A549 (cell line): ENCODE data around the gene TUBG2. TPM values are rescaled to one million over a fixed set of nuclear protein-coding genes. Genes with fewer than 3 reads are reported as not detected.

ENCODE experiments used
- ATAC-seq, 2 experiments: fragments of 200-7000 bp in 1 of 2; fragments of >200 bp in 1 of 2; cut with Nextera tagmentation in 1 of 2; cut with Tn5 transposase in 1 of 2; 3 replicates each; pipeline versions ENCODE4 v1.8.0 to v1.9.1; 2018 to 2020; ENCODE audit warnings: mild to moderate bottlenecking in 1 of 2, moderate library complexity in 1 of 2
- CTCF ChIA-PET: fragments of 300-600 bp; sonication (Branson Sonifier 250); formaldehyde crosslinking; extraction: SDS; loops from one replicate; lab custom pipeline; 2021; ENCODE audit warnings: antibody characterized with exemption, inconsistent platforms; lab: Yijun Ruan, JAX
- POLR2A ChIA-PET: fragments of 350-600 bp; formaldehyde crosslinking; extraction: SDS; loops from one replicate; lab custom pipeline; 2021; ENCODE audit warnings: antibody characterized with exemption, inconsistent platforms; lab: Yijun Ruan, JAX
- DNase-seq, 2 experiments: peaks; one replicate each; pipeline versions ENCODE4 v3.0.0 to v3.0.0-alpha.2; 2011 to 2016; ENCODE audit warnings: low read depth in 1 of 2, low spot score in 1 of 2
- FAIRE-seq: peaks from 2 replicates; lab custom pipeline; 2011; peaks lifted over from hg19 to GRCh38; lab: Jason Lieb, UNC
- H3K27ac ChIP-seq, 2 experiments: fragments of >200 bp; sonication (Bioruptor Twin); formaldehyde crosslinking; 3 replicates each; pipeline ENCODE4 v1.5.1; 2016 to 2017
- H3K4me1 ChIP-seq: fragments of >200 bp; sonication (Bioruptor Twin); formaldehyde crosslinking; 3 replicates; pipeline ENCODE4 v1.6.1; 2016
- H3K4me2 ChIP-seq: fragments of >200 bp; sonication (Bioruptor Twin); formaldehyde crosslinking; 3 replicates; pipeline ENCODE4 v1.6.1; 2016
- H3K4me3 ChIP-seq: fragments of >200 bp; sonication (Bioruptor Twin); formaldehyde crosslinking; 3 replicates; pipeline ENCODE4 v1.5.1; 2016
- H3K9me3 ChIP-seq: fragments of >200 bp; sonication (Bioruptor Twin); formaldehyde crosslinking; 3 replicates; pipeline ENCODE4 v1.6.1; 2016
- BHLHE40 ChIP-seq: IDR thresholded peaks from 2 replicates; pipeline ENCODE4 v1.6.1; 2012; ENCODE audit warnings: low read depth, low read length, inconsistent platforms
- CBX8 ChIP-seq: fragments of 200-600 bp; sonication (generic); IDR thresholded peaks from 2 replicates; pipeline ENCODE4 v1.6.1; 2016
- CEBPB ChIP-seq, 2 experiments: fragments of >200 bp in 1 of 2; sonication (Bioruptor Twin) in 1 of 2; formaldehyde crosslinking in 1 of 2; IDR thresholded peaks; 2 replicates each; pipeline ENCODE4 v1.6.1; 2012 to 2016
- CHD4 ChIP-seq: fragments of 200-600 bp; sonication (generic); IDR thresholded peaks from 2 replicates; pipeline ENCODE4 v1.6.1; 2016; ENCODE audit warnings: antibody characterized with exemption, mild to moderate bottlenecking, borderline replicate concordance
- EHMT2 ChIP-seq: fragments of 200-600 bp; sonication (generic); IDR thresholded peaks from 2 replicates; pipeline ENCODE4 v1.6.1; 2016; ENCODE audit warnings: antibody characterized with exemption, low read depth, mild to moderate bottlenecking, moderate library complexity
- EP300 ChIP-seq, 2 experiments: fragments of >200 bp; sonication (Bioruptor Twin); formaldehyde crosslinking; IDR thresholded peaks; 2 replicates in 1 of 2; 3 replicates in 1 of 2; pipeline ENCODE4 v1.6.1; 2016 to 2017
- FOSL2 ChIP-seq, 2 experiments: fragments of 450-650 bp in 1 of 2; fragments of >200 bp in 1 of 2; sonication (Bioruptor Twin) in 1 of 2; formaldehyde crosslinking; IDR thresholded peaks; 2 replicates each; pipeline versions ENCODE4 v1.5.0 to v1.6.1; 2016 to 2020; ENCODE audit warnings: mild to moderate bottlenecking in 1 of 2, moderate library complexity in 1 of 2
- FOXS1 ChIP-seq: fragments of 250-450 bp; sonication (Bioruptor Pico); IDR thresholded peaks from 2 replicates; pipeline ENCODE4 v1.5.0; 2020; ENCODE audit warnings: mild to moderate bottlenecking, moderate library complexity
- HDAC2 ChIP-seq: fragments of 200-600 bp; sonication (generic); IDR thresholded peaks from 2 replicates; pipeline ENCODE4 v1.6.1; 2016
- HEYL ChIP-seq: fragments of 250-450 bp; sonication (Bioruptor Pico); IDR thresholded peaks from 2 replicates; pipeline ENCODE4 v1.8.0; 2021; ENCODE audit warnings: mild to moderate bottlenecking, moderate library complexity
- HOXB13 ChIP-seq: fragments of 250-450 bp; sonication (Bioruptor Pico); IDR thresholded peaks from 2 replicates; pipeline ENCODE4 v1.5.0; 2020; ENCODE audit warnings: low read depth, mild to moderate bottlenecking, moderate library complexity
- HOXB5 ChIP-seq: fragments of 250-450 bp; sonication (Bioruptor Pico); IDR thresholded peaks from 2 replicates; pipeline ENCODE4 v1.5.0; 2020; ENCODE audit warnings: mild to moderate bottlenecking, moderate library complexity
- JUN ChIP-seq, 2 experiments: fragments of >200 bp; sonication (Bioruptor Twin); formaldehyde crosslinking; IDR thresholded peaks; 2 replicates in 1 of 2; 3 replicates in 1 of 2; pipeline ENCODE4 v1.6.1; 2016 to 2017
- MAFK ChIP-seq: fragments of 450-650 bp; IDR thresholded peaks from 2 replicates; pipeline ENCODE4 v1.6.1; 2014; ENCODE audit not compliant: partially characterized antibody
- MYC ChIP-seq: IDR thresholded peaks from 2 replicates; pipeline ENCODE4 v1.6.1; 2012; ENCODE audit warnings: mild to moderate bottlenecking, inconsistent platforms, low read length, improper control_type of control experiment, borderline replicate concordance
- NR3C1 ChIP-seq: fragments of >200 bp; sonication (Bioruptor Twin); formaldehyde crosslinking; IDR thresholded peaks from 3 replicates; pipeline ENCODE4 v1.6.1; 2017
- POLR2A ChIP-seq: IDR thresholded peaks from 2 replicates; pipeline ENCODE4 v1.6.1; 2012; ENCODE audit warnings: mild to moderate bottlenecking, low read length
- RAD21 ChIP-seq, 2 experiments: fragments of >200 bp in 1 of 2; sonication (Bioruptor Twin) in 1 of 2; formaldehyde crosslinking in 1 of 2; IDR thresholded peaks in 1 of 2; conservative IDR thresholded peaks in 1 of 2; 2 replicates in 1 of 2; 3 replicates in 1 of 2; pipeline ENCODE4 v1.6.1; 2012 to 2018; ENCODE audit warnings: inconsistent platforms in 1 of 2
- RCOR1 ChIP-seq: fragments of 150-350 bp; IDR thresholded peaks from 2 replicates; pipeline ENCODE4 v1.6.1; 2014; ENCODE audit warnings: antibody characterized with exemption, low read length, low read depth
- RFX5 ChIP-seq: fragments of 450-650 bp; IDR thresholded peaks from 2 replicates; pipeline ENCODE4 v1.7.1; 2014; ENCODE audit warnings: antibody characterized with exemption, mild to moderate bottlenecking, moderate library complexity
- TFCP2L1 ChIP-seq: fragments of 250-450 bp; sonication (Bioruptor Pico); IDR thresholded peaks from 2 replicates; pipeline ENCODE4 v1.5.0; 2021; ENCODE audit warnings: mild to moderate bottlenecking
- ZC3H11A ChIP-seq: fragments of 450-650 bp; IDR thresholded peaks from 2 replicates; pipeline ENCODE4 v1.6.1; 2014; ENCODE audit warnings: antibody characterized with exemption, mild to moderate bottlenecking
- WGBS: methylation state at CpG from one replicate; pipeline ENCODE4 v1.1.6; 2017; ENCODE audit errors: missing lambda C conversion rate; 5-methylcytosine and 5-hydroxymethylcytosine counted together
- polyA plus RNA-seq, 4 experiments: library from polyadenylated mRNA; depleted of rRNA in 3 of 4; stranded (reverse); fragments of >200 nt; fragmentation: RNase III in 1 of 4; extraction: RNeasy Plus Mini Kit Qiagen cat#74134 plus additional on column Dnase treatment in 1 of 4; gene quantifications; 2 replicates in 3 of 4; 3 replicates in 1 of 4; pipeline ENCODE4 v1.2.3, GENCODE V29; 2011 to 2017
- TF ChIP-seq, protein P1 (sequence below): fragments of >200 bp; sonication (Bioruptor Twin); formaldehyde crosslinking; IDR thresholded peaks from 2 replicates; pipeline ENCODE4 v1.6.1; 2016
- TF ChIP-seq, protein P2 (sequence below): fragments of 250-450 bp; sonication (Bioruptor Pico); IDR thresholded peaks from 2 replicates; pipeline ENCODE4 v1.5.0; 2020; ENCODE audit warnings: low read depth, mild to moderate bottlenecking, moderate library complexity
- TF ChIP-seq, protein P3 (sequence below): IDR thresholded peaks from 2 replicates; pipeline ENCODE4 v1.6.1; 2012
- TF ChIP-seq, protein P4 (sequence below): fragments of >200 bp; sonication (Bioruptor Twin); formaldehyde crosslinking; IDR thresholded peaks from 3 replicates; pipeline ENCODE4 v1.6.1; 2016
- TF ChIP-seq, protein P5 (sequence below): fragments of >200 bp; sonication (Bioruptor Twin); formaldehyde crosslinking; IDR thresholded peaks from 3 replicates; pipeline ENCODE4 v1.5.1; 2016

TUBG2 gene
- polyA plus RNA-seq, 2 of the 4 experiments (the other 2 are of a cell fraction) = 14.9 to 30.6 TPM

DNA sequence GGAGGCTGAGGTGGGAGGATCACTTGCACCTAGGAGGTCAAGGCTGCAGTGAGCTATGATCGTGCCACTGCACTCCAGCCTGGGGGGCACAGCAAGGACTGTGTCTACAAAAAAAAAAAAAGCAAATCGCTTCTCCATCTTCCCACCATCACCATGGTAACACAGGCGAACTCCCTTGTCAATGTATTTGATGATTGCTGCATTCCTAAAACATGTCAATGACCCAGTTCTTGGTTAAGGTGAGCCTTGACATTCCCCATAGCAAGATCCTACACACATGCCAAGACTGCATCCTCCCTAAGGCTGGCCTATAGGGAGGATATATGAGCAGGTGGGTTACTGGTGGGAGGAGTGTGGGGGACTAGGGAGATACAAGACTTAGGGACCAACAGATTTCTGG lies 35.4 kb downstream of the TUBG2 start:
- DNase-seq (no peak), FAIRE-seq (no peak), ATAC-seq (no peak)
- ChIA-PET CTCF (interaction anchor here (3.2 kb wide), 1 partner anchor 117 kb away, joined by 11 read pairs; the partner anchor contains the start of gene PSMC3IP), POLR2A (no interaction called here)
- WGBS = 80% methylated on average over 3 of the region's 3 CpGs
- Histone ChIP-seq H3K27ac (no peak overlapping the region), H3K4me3 (no peak overlapping the region), H3K4me2 (no peak overlapping the region), H3K9me3 (no peaks in the 10 kb centered on the region), H3K4me1 (peaks cover 6% of the 10 kb centered on the region; the same call in 2 of the 3 replicates)
- TF ChIP-seq RAD21 (conservative IDR thresholded peaks at IDR 0.05 in 1 of 2, IDR thresholded peaks at IDR 0.05 in 1 of 2) (no peak), JUN (IDR thresholded peaks at IDR 0.05) (no peak), FOXS1 (CRISPR knock-in tag) (no peak), MYC (no peak), ZC3H11A (no peak), NR3C1 (no peak), FOSL2 (IDR thresholded peaks at IDR 0.05) (no peak), FOSL2 (CRISPR knock-in tag; IDR thresholded peaks at IDR 0.05) (no peak), HDAC2 (no peak)
- TF ChIP-seq, protein P1, sequence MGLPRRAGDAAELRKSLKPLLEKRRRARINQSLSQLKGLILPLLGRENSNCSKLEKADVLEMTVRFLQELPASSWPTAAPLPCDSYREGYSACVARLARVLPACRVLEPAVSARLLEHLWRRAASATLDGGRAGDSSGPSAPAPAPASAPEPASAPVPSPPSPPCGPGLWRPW = no peak
- TF ChIP-seq, protein P2, sequence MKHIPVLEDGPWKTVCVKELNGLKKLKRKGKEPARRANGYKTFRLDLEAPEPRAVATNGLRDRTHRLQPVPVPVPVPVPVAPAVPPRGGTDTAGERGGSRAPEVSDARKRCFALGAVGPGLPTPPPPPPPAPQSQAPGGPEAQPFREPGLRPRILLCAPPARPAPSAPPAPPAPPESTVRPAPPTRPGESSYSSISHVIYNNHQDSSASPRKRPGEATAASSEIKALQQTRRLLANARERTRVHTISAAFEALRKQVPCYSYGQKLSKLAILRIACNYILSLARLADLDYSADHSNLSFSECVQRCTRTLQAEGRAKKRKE (CRISPR knock-in tag) = no peak
- TF ChIP-seq, protein P3, sequence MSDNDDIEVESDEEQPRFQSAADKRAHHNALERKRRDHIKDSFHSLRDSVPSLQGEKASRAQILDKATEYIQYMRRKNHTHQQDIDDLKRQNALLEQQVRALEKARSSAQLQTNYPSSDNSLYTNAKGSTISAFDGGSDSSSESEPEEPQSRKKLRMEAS = no peak

DNA sequence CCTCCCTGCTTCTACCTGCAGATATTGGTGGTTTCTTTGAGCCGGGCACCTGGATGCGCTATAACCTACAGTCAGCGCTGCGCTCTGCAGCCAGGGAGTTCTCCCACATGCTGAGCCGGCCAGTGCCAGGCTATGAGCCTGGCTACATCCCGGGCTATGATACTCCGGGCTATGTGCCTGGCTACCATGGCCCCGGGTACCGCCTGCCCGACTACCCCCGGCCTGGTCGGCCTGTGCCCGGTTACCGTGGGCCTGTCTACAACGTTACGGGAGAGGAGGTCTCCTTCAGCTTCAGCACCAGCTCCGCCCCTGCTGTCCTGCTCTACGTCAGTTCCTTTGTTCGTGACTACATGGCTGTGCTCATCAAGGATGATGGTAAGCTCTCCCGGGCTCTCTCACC lies 36.4 kb downstream of the TUBG2 start:
- FAIRE-seq = no peak
- no peak overlapping the region for H3K4me2 ChIP-seq
- POLR2A ChIA-PET = no interaction called here

More for the DNA sequence above, 36.4 kb downstream of the TUBG2 start:
- no peaks in the 10 kb centered on the region for H3K9me3 ChIP-seq
- CTCF ChIA-PET = interaction anchor here (0.7 to 4.2 kb wide), 5 partner anchors 10 to 909 kb away, joined by 3 to 16 read pairs (median 6); partner anchors contain the start of genes JUP and PSMC3IP
- TF ChIP-seq MAFK = no peak
- TF ChIP-seq MYC = no peak
- TF ChIP-seq HOXB13 (CRISPR knock-in tag) = no peak
- no peak for TF ChIP-seq RCOR1
- TF ChIP-seq EP300 (IDR thresholded peaks at IDR 0.05) = no peak
- TF ChIP-seq CHD4 = no peak
- TF ChIP-seq CBX8 = no peak
- no peak for TF ChIP-seq HEYL (CRISPR knock-in tag)
- TF ChIP-seq RFX5 = no peak
- no peak for TF ChIP-seq EHMT2
- TF ChIP-seq BHLHE40 = no peak
- TF ChIP-seq, protein P4, sequence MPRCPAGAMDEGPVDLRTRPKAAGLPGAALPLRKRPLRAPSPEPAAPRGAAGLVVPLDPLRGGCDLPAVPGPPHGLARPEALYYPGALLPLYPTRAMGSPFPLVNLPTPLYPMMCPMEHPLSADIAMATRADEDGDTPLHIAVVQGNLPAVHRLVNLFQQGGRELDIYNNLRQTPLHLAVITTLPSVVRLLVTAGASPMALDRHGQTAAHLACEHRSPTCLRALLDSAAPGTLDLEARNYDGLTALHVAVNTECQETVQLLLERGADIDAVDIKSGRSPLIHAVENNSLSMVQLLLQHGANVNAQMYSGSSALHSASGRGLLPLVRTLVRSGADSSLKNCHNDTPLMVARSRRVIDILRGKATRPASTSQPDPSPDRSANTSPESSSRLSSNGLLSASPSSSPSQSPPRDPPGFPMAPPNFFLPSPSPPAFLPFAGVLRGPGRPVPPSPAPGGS = no peak
- TF ChIP-seq, protein P1 = no peak
- no peak for TF ChIP-seq FOSL2 (IDR thresholded peaks at IDR 0.05)
- TF ChIP-seq FOSL2 (CRISPR knock-in tag; IDR thresholded peaks at IDR 0.05) = no peak
- TF ChIP-seq RAD21 (conservative IDR thresholded peaks at IDR 0.05 in 1 of 2, IDR thresholded peaks at IDR 0.05 in 1 of 2) = no peak
- TF ChIP-seq, protein P5, sequence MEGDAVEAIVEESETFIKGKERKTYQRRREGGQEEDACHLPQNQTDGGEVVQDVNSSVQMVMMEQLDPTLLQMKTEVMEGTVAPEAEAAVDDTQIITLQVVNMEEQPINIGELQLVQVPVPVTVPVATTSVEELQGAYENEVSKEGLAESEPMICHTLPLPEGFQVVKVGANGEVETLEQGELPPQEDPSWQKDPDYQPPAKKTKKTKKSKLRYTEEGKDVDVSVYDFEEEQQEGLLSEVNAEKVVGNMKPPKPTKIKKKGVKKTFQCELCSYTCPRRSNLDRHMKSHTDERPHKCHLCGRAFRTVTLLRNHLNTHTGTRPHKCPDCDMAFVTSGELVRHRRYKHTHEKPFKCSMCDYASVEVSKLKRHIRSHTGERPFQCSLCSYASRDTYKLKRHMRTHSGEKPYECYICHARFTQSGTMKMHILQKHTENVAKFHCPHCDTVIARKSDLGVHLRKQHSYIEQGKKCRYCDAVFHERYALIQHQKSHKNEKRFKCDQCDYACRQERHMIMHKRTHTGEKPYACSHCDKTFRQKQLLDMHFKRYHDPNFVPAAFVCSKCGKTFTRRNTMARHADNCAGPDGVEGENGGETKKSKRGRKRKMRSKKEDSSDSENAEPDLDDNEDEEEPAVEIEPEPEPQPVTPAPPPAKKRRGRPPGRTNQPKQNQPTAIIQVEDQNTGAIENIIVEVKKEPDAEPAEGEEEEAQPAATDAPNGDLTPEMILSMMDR = no peak
- no peak for TF ChIP-seq CEBPB (IDR thresholded peaks at IDR 0.05)
- no peak for TF ChIP-seq TFCP2L1
- no peak for TF ChIP-seq POLR2A
- no peak for TF ChIP-seq HOXB5 (CRISPR knock-in tag)
- DNase-seq (no peak), ATAC-seq (no peak)
- H3K4me3 ChIP-seq = no peak overlapping the region
- 95% methylated on average over 20 of the region's 20 CpGs for WGBS
- H3K27ac ChIP-seq = no peak overlapping the region
- H3K4me1 ChIP-seq = peaks cover 6% of the 10 kb centered on the region; the same call in 2 of the 3 replicates
